Stomach (tissue), 4 donors: Measurements from ENCODE around the gene CDC45.

Source experiments
- EP300 ChIP-seq: sonication (generic); formaldehyde crosslinking; IDR thresholded peaks from one replicate; pipeline ENCODE4 v1.6.1; 2017; ENCODE audit warnings: antibody characterized with exemption
- POLR2A ChIP-seq, 4 donors: fragments of 450-650 bp; IDR thresholded peaks; one replicate each; pipeline ENCODE4 v1.6.1; 2016; ENCODE audit warnings: antibody characterized with exemption in 4 of 4, control low read depth in 2 of 4, mild to moderate bottlenecking in 1 of 4, moderate library complexity in 1 of 4
- TF ChIP-seq, protein P1 (sequence below), 7 experiments: fragments of 450-650 bp in 4 of 7; fragments of 200-600 bp in 3 of 7; sonication (generic) in 3 of 7; IDR thresholded peaks; one replicate each; pipeline ENCODE4 v1.5.1; 2016 to 2019; ENCODE audit warnings: antibody characterized with exemption in 7 of 7, control low read depth in 2 of 7, mild to moderate bottlenecking in 1 of 7

DNA sequence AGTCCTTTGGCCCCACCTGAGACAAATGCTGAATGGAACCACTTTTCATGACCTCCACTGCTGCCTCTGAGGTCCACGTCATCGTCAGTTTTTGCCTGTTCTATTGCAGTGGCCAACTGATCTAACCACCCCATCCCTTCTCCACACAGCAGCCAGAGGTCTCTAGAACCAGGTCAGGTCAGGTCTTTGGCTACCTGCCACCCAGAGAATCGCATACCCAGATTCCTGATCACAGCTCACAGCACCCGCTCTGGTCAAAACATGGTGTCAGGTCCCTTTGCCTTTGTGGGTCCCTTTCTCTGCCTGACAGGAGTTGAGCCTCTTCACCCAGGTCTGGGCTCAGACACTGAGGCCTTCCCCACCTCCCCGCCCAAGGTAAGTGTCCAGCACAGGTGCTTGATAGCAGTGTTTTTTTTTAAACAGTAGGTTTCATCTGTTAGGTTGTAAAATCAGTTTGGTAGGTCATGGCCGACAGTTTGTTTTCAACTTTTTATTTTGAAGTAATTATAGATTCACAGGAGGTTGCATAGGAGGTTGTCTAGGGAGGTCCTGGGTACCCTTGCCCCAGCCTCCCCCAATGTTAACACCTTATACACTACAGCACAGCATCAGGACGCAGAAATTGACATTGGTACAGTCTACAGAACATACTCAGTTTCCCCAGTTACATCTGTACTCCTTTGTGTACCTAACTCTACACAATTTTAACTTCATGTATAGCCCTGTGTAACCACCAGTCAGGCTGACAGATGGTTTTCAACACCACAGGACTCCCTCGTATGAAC, 39.1 kb upstream of the CDC45 start:
- TF ChIP-seq EP300 (no peak), POLR2A (IDR thresholded peaks at IDR 0.05) (no peak)
- TF ChIP-seq, protein P1, sequence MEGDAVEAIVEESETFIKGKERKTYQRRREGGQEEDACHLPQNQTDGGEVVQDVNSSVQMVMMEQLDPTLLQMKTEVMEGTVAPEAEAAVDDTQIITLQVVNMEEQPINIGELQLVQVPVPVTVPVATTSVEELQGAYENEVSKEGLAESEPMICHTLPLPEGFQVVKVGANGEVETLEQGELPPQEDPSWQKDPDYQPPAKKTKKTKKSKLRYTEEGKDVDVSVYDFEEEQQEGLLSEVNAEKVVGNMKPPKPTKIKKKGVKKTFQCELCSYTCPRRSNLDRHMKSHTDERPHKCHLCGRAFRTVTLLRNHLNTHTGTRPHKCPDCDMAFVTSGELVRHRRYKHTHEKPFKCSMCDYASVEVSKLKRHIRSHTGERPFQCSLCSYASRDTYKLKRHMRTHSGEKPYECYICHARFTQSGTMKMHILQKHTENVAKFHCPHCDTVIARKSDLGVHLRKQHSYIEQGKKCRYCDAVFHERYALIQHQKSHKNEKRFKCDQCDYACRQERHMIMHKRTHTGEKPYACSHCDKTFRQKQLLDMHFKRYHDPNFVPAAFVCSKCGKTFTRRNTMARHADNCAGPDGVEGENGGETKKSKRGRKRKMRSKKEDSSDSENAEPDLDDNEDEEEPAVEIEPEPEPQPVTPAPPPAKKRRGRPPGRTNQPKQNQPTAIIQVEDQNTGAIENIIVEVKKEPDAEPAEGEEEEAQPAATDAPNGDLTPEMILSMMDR (IDR thresholded peaks at IDR 0.05), result no peak
